Measurements from ENCODE around the gene CCDC183.

DNA sequence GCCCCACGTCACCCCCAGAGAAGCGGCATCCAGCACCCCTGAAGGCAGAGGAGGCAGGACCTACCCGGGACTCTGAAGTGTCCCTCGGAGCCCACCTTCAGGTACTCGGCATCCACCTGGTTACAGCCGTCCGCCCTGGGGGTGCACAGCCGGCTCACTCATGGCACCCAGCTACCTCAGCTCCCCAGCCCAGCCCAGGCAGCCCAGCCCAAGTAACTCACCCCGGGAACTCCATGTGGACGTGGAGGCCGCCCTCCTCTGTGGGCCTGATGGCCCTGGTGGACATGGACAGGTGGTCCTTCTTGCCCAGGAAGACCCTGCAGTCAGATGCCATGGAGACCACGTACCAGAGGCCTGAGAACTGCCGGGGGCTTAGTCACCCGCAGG is 32.5 kb upstream of the CCDC183 start:
- TF ChIP-seq POLR2A (IDR thresholded peaks at IDR 0.05): no peak
- TF ChIP-seq, protein P1, sequence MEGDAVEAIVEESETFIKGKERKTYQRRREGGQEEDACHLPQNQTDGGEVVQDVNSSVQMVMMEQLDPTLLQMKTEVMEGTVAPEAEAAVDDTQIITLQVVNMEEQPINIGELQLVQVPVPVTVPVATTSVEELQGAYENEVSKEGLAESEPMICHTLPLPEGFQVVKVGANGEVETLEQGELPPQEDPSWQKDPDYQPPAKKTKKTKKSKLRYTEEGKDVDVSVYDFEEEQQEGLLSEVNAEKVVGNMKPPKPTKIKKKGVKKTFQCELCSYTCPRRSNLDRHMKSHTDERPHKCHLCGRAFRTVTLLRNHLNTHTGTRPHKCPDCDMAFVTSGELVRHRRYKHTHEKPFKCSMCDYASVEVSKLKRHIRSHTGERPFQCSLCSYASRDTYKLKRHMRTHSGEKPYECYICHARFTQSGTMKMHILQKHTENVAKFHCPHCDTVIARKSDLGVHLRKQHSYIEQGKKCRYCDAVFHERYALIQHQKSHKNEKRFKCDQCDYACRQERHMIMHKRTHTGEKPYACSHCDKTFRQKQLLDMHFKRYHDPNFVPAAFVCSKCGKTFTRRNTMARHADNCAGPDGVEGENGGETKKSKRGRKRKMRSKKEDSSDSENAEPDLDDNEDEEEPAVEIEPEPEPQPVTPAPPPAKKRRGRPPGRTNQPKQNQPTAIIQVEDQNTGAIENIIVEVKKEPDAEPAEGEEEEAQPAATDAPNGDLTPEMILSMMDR (IDR thresholded peaks at IDR 0.05): no peak
